CD4-positive, CD25-positive, alpha-beta regulatory T cell (primary cell): ENCODE results near the gene TBL1X. TPM values are rescaled to one million over a fixed set of nuclear protein-coding genes. Genes with fewer than 3 reads are reported as not detected.
A peak's percentile ranks its signal among the peaks of the same experiment; 100 is the strongest.

Experiments used
- ATAC-seq, 2 donors: fragments of 150-1000 bp; cut with Tn5 transposase; one replicate each; pipeline ENCODE4 v1.10.0; 2021; ENCODE audit warnings: low read depth in 2 of 2, moderate number of reproducible peaks in 2 of 2, moderate library complexity in 1 of 2
- DNase-seq, 3 donors: peaks; one replicate each; pipeline versions ENCODE4 v3.0.0 to v3.0.0-alpha.2; 2012 to 2022; ENCODE audit warnings: mixed read lengths in 1 of 3
- H3K27ac ChIP-seq: one replicate; pipeline ENCODE4 v1.7.0; 2013; ENCODE audit warnings: mild to moderate bottlenecking, low read length; ENCODE audit not compliant: insufficient read depth, poor library complexity, severe bottlenecking
- H3K27me3 ChIP-seq: one replicate; pipeline ENCODE4 v1.7.0; 2013; ENCODE audit warnings: low read length; ENCODE audit not compliant: control insufficient read depth, insufficient read depth
- H3K36me3 ChIP-seq: one replicate; pipeline ENCODE4 v1.7.0; 2013; ENCODE audit warnings: mild to moderate bottlenecking, low read length, moderate library complexity; ENCODE audit not compliant: control insufficient read depth, insufficient read depth
- H3K4me1 ChIP-seq: 2 replicates; pipeline ENCODE4 v1.7.0; 2013; ENCODE audit warnings: mild to moderate bottlenecking, low read length; ENCODE audit not compliant: insufficient read depth, control insufficient read depth, poor library complexity, severe bottlenecking
- H3K4me3 ChIP-seq: one replicate; pipeline ENCODE4 v1.7.0; 2013; ENCODE audit warnings: low read depth, mild to moderate bottlenecking, low read length, moderate library complexity
- H3K9me3 ChIP-seq, 2 experiments: 1 replicate in 1 of 2; 2 replicates in 1 of 2; pipeline ENCODE4 v1.7.0; 2013; ENCODE audit warnings: low read length in 2 of 2, mild to moderate bottlenecking in 1 of 2, moderate library complexity in 1 of 2; ENCODE audit not compliant: control insufficient read depth in 2 of 2
- H3K27ac Mint-ChIP-seq, 3 donors: one replicate each; pipeline ENCODE4 v1.8.0; 2020 to 2022; ENCODE audit warnings: mild to moderate bottlenecking in 3 of 3, mixed read lengths in 3 of 3, moderate library complexity in 2 of 3
- H3K27me3 Mint-ChIP-seq: one replicate; pipeline ENCODE4 v1.8.0; 2022; ENCODE audit warnings: mild to moderate bottlenecking, mixed read lengths
- H3K36me3 Mint-ChIP-seq: one replicate; pipeline ENCODE4 v1.8.0; 2020; ENCODE audit warnings: mixed read lengths
- H3K4me1 Mint-ChIP-seq, 4 donors: one replicate each; pipeline ENCODE4 v1.8.0; 2020 to 2022; ENCODE audit warnings: mixed read lengths in 4 of 4, mild to moderate bottlenecking in 1 of 4
- H3K4me3 Mint-ChIP-seq, 4 donors: one replicate each; pipeline ENCODE4 v1.8.0; 2020 to 2022; ENCODE audit warnings: mild to moderate bottlenecking in 4 of 4, mixed read lengths in 4 of 4, moderate library complexity in 3 of 4
- H3K9me3 Mint-ChIP-seq, 7 donors: one replicate each; pipeline ENCODE4 v1.8.0; 2020 to 2022; ENCODE audit warnings: mixed read lengths in 7 of 7, mild to moderate bottlenecking in 3 of 7, moderate library complexity in 2 of 7
- polyA plus RNA-seq, 4 donors: library from polyadenylated mRNA; unstranded; fragments of 300-500 nt; fragmentation: Illumina TruSeq; gene quantifications; one replicate each; pipeline ENCODE4 v1.2.3, GENCODE V29; 2021
- total RNA-seq: library from RNA; stranded (reverse); gene quantifications from one replicate; pipeline ENCODE4 v1.2.3, GENCODE V29; 2022

TBL1X gene
- total and polyA plus RNA-seq, 5 donors from 2014 or later, result 6.7 to 23.4 (median 14.5) TPM

GRCh38 chrX:9518051-9518450 lies 53.2 kb downstream of the TBL1X start:
- H3K27ac Mint-ChIP-seq, result peak overlapping the region in 1 of 3 donors; percentile 56
- ATAC-seq, result no peak
- H3K27me3 Mint-ChIP-seq, result no peaks in the 10 kb centered on the region
- DNase-seq, result no peak
- Histone ChIP-seq H3K27me3 (no peaks in the 10 kb centered on the region), H3K4me3 (no peak overlapping the region), H3K36me3 (no peaks in the 10 kb centered on the region), H3K4me1 (peaks cover 5% of the 10 kb centered on the region), H3K27ac (no peak overlapping the region), H3K9me3 (no peaks in the 10 kb centered on the region)
- peaks cover 0 to 2% (median 0%) of the 10 kb centered on the region in 7 donors for H3K9me3 Mint-ChIP-seq
- no peak overlapping the region for H3K4me3 Mint-ChIP-seq
- H3K36me3 Mint-ChIP-seq, result peaks cover 14% of the 10 kb centered on the region
- peaks cover 5 to 66% (median 26%) of the 10 kb centered on the region in 4 donors for H3K4me1 Mint-ChIP-seq

- no peaks in the 10 kb centered on the region for H3K27me3 Mint-ChIP-seq
- no peak overlapping the region for H3K27ac Mint-ChIP-seq
- H3K36me3 Mint-ChIP-seq, result peaks cover 9% of the 10 kb centered on the region
- Histone ChIP-seq H3K36me3 (no peaks in the 10 kb centered on the region), H3K27me3 (no peaks in the 10 kb centered on the region), H3K27ac (no peak overlapping the region), H3K9me3 (no peaks in the 10 kb centered on the region), H3K4me3 (no peak overlapping the region), H3K4me1 (peaks cover 5% of the 10 kb centered on the region)
- no peak overlapping the region for H3K4me3 Mint-ChIP-seq
- DNase-seq (no peak), ATAC-seq (no peak)
- H3K9me3 Mint-ChIP-seq, result peaks cover 0 to 3% (median 0%) of the 10 kb centered on the region in 7 donors
- peaks cover 5 to 65% (median 23%) of the 10 kb centered on the region in 4 donors for H3K4me1 Mint-ChIP-seq
Measured at GRCh38 chrX:9518889-9519288, 54.0 kb downstream of the TBL1X start.

- Mint-ChIP-seq H3K4me1 (peaks cover 2 to 65% (median 22%) of the 10 kb centered on the region in 4 donors), H3K4me3 (no peak overlapping the region), H3K27me3 (no peaks in the 10 kb centered on the region), H3K9me3 (peaks cover 0 to 3% (median 0%) of the 10 kb centered on the region in 7 donors), H3K36me3 (peaks cover 9% of the 10 kb centered on the region), H3K27ac (peak overlapping the region in 2 of 3 donors; percentile 71)
- Histone ChIP-seq H3K9me3 (no peaks in the 10 kb centered on the region), H3K27me3 (no peaks in the 10 kb centered on the region), H3K27ac (no peak overlapping the region), H3K4me3 (no peak overlapping the region), H3K36me3 (no peaks in the 10 kb centered on the region), H3K4me1 (peaks cover 5% of the 10 kb centered on the region)
- no peak for ATAC-seq
- no peak for DNase-seq
Measured at GRCh38 chrX:9519546-9520216, 54.8 kb downstream of the TBL1X start.

GRCh38 chrX:9520217-9520590 lies 55.3 kb downstream of the TBL1X start:
- DNase-seq, result no peak
- no peak for ATAC-seq
- Mint-ChIP-seq H3K4me3 (no peak overlapping the region), H3K27me3 (no peaks in the 10 kb centered on the region), H3K4me1 (peaks cover 0 to 65% (median 22%) of the 10 kb centered on the region in 4 donors), H3K9me3 (peaks cover 0 to 3% (median 0%) of the 10 kb centered on the region in 7 donors), H3K36me3 (peaks cover 9% of the 10 kb centered on the region), H3K27ac (peak overlapping the region; percentile 33 to 71 (median 71))
- Histone ChIP-seq H3K27ac (no peak overlapping the region), H3K27me3 (no peaks in the 10 kb centered on the region), H3K9me3 (no peaks in the 10 kb centered on the region), H3K4me1 (peaks cover 5% of the 10 kb centered on the region), H3K36me3 (no peaks in the 10 kb centered on the region), H3K4me3 (no peak overlapping the region)

- Mint-ChIP-seq H3K27me3 (no peaks in the 10 kb centered on the region), H3K9me3 (peaks cover 0 to 3% (median 0%) of the 10 kb centered on the region in 7 donors), H3K4me1 (peaks cover 0 to 59% (median 20%) of the 10 kb centered on the region in 4 donors), H3K4me3 (no peak overlapping the region), H3K36me3 (peaks cover 9% of the 10 kb centered on the region), H3K27ac (peak overlapping the region in 1 of 3 donors; percentile 66)
- Histone ChIP-seq H3K27ac (no peak overlapping the region), H3K4me3 (no peak overlapping the region), H3K4me1 (no peaks in the 10 kb centered on the region), H3K27me3 (no peaks in the 10 kb centered on the region), H3K36me3 (no peaks in the 10 kb centered on the region), H3K9me3 (no peaks in the 10 kb centered on the region)
- no peak for ATAC-seq
- DNase-seq, result no peak
Measured at GRCh38 chrX:9522378-9523155, 57.7 kb downstream of the TBL1X start.

- H3K36me3 Mint-ChIP-seq, result peaks cover 5% of the 10 kb centered on the region
- ATAC-seq (no peak), DNase-seq (peak in 1 of 3 donors; percentile 11)
- H3K4me3 Mint-ChIP-seq, result peak overlapping the region in 1 of 4 donors; percentile 41
- Histone ChIP-seq H3K27me3 (no peaks in the 10 kb centered on the region), H3K27ac (no peak overlapping the region), H3K4me1 (peaks cover 6% of the 10 kb centered on the region), H3K9me3 (no peaks in the 10 kb centered on the region), H3K4me3 (no peak overlapping the region), H3K36me3 (no peaks in the 10 kb centered on the region)
- H3K9me3 Mint-ChIP-seq, result peaks cover 0 to 3% (median 0%) of the 10 kb centered on the region in 7 donors
- no peaks in the 10 kb centered on the region for H3K27me3 Mint-ChIP-seq
- peak overlapping the region in 1 of 3 donors; percentile 91 for H3K27ac Mint-ChIP-seq
- H3K4me1 Mint-ChIP-seq, result peaks cover 4 to 67% (median 23%) of the 10 kb centered on the region in 4 donors
Measured at GRCh38 chrX:9525511-9526248, 60.8 kb downstream of the TBL1X start.

GRCh38 chrX:9526965-9527364 lies 62.1 kb downstream of the TBL1X start:
- peaks cover 5% of the 10 kb centered on the region for H3K36me3 Mint-ChIP-seq
- H3K27ac Mint-ChIP-seq, result no peak overlapping the region
- DNase-seq (no peak), ATAC-seq (no peak)
- Histone ChIP-seq H3K4me1 (peaks cover 10% of the 10 kb centered on the region), H3K27ac (no peak overlapping the region), H3K4me3 (no peak overlapping the region), H3K27me3 (no peaks in the 10 kb centered on the region), H3K36me3 (no peaks in the 10 kb centered on the region), H3K9me3 (no peaks in the 10 kb centered on the region)
- no peaks in the 10 kb centered on the region for H3K27me3 Mint-ChIP-seq
- H3K4me1 Mint-ChIP-seq, result peaks cover 6 to 69% (median 26%) of the 10 kb centered on the region in 4 donors
- peaks cover 0 to 3% (median 0%) of the 10 kb centered on the region in 7 donors for H3K9me3 Mint-ChIP-seq
- H3K4me3 Mint-ChIP-seq, result no peak overlapping the region
